EH (cell line): ENCODE measurements around the gene CIROP.

Experiments used
- DNase-seq: peaks from one replicate; pipeline ENCODE4 v3.0.0-alpha.2; 2015; ENCODE audit warnings: low read depth

Gene CIROP

DNA sequence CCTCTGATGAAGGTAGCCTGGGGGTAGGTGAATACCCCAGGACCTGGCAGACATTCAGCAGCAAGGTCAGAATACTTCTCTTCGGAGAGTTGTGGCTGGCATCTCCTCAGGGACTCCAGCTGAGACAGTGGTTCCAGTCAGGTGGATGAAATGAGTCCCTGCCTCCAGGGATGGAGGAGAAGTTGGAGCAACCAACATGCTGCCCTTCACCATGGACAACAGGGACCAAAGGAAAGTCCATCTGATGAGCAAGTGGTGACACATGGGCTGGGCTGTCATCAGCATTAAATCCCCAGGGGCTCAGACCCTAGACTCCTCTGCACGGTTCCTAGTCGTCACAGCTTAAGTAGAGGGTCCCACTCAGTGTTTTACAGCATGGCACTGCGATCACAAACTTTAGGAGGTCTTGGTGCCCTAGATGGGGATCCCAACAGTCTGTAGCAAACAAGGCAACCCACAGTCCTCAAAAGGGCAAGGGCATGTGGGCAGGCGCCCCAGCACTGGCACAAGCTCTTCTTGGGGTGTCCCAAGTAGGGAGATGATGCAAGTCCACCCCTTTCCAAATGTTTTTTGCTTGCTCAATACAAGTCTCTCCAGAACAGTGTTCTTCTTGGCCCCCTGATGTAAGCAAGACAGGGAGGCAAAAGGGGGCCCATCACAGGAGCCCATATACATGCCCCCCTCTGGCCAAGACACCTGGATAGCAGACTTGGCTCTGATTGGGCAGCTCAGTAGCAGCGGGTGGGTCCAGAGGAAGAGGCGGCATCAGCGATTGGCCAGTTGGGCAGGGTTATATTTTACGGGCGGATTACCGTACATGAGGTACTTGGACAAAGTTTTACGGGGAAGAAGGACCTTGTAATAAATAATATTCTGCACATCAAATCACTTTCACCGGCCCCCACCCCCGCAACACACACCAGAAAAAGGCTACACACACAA lies 36.7 kb downstream of the CIROP start:
- DNase-seq: peak; percentile 18

DNA sequence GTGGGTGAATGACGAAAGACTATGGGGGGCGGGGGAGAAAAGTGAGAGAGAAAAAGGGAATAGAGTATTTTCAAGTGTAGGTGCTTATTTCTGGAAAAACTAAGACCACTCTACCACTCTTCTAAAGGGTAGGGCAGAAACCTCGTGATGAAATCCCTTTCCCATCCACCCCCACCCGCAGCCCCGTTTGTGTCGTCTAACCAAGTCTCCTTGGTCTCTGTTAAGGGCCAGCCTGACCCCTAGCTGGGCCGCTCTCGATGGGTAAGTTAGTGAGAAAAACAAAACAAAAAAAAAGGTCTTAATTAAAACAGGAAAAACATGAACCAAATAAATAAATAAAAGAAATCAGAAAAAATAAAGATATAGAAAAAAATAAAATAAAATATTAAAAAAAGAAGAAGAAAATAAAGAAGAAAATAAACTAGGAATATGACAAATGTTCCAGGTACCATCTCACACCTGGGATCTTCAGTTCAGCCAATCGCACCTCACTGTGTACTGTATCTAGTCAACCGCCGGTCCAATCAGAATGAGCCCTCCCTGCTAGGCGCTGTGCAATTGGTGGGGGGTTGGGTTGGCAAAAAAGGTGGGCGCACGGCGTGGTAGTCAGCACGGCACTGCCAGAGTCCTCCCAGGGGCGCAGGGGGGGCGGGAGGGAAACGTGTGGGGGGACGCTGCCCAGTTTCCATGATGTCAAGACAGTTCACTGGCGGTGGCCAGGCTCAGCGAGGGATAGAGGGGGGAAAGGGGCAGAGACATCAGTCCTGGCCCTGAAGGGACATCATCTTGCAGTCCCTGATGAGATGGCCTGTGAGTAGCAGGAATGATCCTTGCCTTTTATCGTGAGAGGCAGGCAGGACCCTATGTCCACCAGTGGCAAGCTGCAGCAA lies 37.7 kb downstream of the CIROP start:
- DNase-seq: no peak

DNA sequence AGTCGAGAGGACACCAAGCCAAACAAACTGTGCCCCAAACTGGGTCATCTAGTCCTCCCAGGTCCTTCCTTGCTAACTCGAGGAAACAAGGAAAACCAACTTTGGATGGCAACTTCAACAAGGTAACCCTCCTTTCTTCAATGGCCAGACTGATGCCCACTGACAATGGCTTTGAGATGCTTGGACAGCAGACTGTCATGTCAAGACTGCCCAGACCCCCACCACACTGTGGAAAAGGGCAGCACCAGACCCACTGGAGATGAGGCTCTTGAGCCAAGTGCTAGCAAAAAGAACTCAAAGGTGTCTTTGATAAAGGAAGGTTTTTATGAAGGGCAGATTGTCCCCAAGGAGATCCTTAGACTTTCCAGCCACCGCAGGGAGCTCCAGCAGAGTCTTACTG lies 38.4 kb downstream of the CIROP start:
- DNase-seq: no peak

DNA sequence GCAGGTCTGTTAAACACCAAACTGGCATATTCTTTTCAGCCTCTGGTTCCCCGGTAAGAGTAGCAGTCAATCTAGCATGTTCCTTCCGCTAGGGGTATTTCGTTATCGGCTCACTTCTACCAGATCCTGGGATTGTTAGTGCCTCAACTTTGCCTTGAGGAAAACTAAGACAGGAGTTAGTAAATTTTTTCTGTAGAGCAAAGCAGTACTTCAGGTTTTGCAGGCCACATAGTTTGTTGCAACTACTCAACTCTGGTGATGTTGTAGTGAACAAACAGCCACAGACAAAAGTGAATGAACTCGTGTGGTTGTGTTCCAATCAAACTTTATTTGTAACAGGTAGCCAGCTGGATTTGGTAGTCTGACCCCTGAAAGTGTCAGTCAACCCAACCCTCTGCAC lies 41.2 kb downstream of the CIROP start:
- no peak for DNase-seq

DNA sequence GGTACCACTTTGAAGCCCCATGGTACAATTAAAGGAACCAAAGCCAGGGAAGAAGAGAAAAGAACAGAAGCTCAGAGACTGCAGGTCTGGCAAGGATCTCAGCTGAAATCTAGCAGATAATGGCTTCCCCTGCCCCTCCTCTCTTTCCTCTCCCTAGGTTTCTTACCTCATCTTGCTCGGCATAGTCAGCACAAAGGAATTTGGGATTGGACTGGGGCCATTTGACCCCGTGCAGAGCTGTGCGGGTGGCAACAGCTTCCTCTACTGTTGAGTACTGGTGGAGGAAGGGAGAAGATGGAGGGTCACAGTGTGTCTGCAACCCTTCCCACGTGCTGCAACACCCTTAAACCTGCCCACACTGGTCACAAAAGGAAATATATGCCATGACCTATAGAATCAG lies 42.8 kb downstream of the CIROP start:
- peak; percentile 97 for DNase-seq

DNA sequence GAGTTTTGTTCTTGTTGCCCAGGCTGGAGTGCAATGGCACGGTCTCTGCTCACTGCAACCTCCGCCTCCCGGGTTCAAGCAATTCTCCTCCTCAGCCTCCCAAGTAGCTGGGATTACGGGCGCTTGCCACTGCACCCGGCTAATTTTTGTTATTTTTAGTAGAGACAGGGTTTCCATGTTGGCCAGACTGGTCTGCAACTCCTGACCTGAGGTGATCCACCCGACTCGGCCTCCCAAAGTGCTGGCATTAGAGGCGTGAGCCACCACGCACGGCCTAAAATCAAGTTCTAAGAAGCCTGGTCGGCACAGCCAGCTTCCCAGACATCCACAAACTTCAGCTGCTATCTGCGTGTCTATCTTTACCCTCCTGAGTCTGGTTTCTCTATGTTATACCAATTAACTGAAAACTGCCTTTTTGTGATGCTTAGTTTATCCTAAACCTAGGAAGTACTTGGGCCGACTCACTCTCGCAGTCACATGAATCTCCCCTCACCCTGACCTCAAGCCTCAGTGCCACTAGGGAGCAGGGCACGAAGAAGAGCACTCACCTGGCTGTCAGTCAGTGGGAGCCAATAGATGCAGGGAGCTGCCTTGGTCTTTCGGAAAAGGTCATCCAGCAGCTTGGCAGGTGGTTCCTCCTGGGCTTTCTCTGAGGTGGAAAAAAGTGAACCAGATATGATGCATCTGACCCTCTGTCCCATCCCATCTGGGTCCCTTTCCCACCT lies 44.1 kb downstream of the CIROP start:
- DNase-seq: no peak

DNA sequence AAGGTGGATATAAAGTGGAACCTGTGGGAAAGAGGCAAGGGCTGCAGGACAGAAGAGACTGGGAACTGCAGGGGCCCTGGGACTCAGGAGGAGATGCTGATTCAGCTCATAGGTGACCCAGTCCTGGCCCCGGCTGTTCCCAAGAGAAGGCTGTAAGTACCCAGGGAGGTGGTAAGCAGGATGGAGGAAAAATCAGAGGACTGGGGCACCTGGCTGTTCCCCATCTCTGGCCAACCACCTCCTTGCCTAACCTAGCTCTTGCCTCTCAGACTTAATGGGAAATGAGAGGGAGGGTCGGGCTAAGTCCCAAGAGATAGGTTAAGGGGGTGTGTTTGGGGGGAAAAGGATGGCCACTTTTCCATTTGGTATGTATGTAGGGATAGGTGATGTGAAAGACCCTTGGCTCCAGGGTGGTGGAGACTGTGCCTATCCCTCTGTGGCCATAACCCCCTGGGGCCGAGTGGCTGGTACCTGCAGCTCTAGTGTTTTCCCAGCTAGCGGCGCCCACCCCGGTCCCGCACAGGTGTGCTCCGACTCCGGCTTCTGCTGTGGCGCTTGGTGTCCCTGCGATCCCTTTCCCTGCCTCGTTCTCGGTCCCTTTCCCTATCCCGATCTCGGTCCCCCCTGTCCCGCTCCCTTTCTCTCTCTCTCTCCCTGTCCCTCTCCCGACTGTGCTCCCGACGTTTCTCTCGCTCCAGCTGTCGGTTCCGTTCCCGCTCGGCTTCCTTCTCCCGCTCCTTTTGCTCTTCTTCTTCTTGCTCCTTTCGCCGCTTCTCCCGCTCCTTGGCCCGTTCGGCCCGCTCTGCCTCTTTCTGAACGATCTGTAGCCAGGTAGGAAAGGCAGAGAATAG lies 45.9 kb downstream of the CIROP start:
- DNase-seq: no peak

DNA sequence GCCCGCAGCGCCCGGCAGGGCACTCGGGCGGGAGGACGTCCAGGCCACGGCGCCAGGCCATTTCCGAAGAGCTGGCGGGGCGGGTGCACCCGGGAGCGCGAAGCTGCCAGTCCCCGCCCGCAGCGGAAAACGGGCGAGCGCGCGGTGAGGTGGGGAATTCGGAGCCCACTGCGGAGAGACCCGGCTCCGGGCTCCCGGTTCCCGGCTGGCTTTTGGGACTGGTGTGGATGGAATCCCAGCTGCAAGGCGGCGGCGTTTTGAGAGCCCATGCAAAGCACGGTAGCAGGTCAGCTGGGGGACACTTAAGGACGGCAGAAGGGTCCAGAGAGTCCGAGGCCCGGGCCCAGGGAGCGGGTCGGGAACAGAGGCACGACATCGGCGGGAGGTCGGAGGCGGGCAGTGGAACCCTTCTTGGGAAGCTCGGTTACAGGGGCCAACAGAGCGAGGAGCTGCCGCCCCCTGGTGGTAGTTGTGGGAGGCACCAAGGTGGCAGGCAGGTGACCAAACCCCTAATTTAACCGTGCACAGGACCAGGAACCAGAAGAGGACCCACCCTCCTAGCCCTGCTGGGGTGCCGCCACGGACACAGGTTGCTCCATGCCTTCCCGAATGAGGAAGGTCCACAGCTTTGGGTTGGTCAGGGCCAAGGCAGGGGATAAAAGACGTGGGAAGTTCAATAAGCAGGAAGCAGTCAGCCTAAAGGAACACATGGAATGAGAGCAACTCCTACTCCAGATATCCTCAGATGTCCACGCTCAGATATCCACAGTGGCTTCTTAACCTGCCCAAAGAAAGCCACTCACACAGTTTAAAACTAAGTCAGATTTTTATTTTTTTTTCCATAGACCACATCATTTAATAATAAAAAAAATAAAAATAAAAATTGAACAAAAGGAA lies 46.8 kb downstream of the CIROP start:
- DNase-seq: peak; percentile 84

DNA sequence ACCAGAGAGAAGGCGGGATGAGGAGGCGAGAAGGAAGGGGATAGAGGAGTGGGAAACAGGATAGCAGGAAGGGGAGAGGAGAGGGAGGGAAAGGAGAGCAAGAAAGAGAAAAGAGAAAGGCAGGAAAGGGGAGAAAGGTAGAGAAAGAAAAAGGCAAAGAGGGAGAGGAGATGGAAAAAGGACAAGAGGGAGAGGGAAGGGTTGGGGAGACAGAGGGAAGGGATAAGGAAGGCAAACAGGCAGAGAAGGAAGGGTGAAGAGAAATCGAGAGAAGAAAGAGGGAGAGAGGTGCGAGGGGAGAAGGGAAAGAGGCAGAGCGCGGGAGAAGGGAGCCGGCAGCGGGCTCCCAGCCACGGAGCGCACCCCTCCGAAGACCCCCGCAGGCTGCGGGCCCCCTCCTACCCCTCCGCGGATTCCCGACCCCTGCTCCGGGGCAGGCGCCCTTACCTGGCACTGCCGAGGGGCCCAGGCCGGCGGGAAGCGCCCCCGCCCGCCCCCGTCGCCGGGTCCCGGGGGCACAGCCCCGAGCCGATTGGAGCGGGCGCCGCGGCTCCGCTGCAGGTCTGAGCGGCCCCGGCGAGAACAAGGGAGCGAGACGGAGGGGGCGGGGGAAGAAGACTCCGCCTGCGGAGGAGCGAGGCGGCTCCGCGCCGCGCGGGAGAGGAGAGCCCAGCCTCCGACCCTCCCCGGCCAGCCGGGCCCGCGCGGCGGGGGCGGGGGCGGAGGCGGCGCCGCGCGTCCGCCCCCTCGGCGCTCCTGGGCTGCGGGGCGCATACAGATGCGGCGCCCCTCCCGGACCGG lies 47.6 kb downstream of the CIROP start, which contains the start of gene CDH24:
Gene CDH24 (minus strand): TSS at position 565 of the 801 bp plus-strand sequence. CDS start 1,787 bp downstream, outside the sequence.
- peak; percentile 80 for DNase-seq

DNA sequence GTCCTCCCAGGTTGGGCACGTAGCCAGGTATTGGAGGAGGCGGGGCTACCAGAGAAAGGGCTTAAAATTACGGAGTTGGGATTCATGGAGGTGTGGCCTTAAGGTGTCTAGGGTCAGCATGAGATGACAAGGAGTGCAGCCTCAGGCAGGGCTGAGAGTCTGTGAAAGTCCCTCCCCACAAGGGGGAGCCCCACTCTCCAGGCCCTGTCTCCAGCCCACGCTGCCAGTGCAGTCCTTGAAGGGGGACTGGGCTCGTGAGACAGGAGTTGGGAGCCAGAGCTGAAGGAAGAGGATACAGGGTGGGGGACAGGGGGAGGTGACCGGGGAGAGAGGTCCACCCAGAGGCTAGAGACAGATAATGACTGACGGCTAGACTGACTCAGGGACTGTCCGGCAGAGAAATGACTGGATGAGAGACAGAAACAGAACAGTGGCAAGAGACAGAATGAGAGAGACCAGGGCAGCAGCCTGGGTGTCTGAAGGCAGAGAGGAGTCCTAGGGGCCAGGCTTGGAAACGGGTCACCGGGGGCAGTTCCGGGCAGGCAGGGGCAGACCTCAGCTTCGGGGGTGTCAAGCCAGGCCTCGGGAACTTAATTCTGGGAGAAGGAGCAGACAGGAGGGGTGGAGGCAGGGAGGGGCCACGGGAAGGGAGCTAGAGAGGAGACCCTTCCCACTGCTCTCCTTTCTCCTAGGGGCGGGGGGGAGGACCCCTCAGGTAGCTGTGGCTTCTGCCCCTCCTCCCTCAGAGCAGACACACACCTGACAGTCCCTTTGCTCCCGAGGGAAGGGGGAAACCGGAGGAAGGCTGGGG lies 48.4 kb downstream of the CIROP start:
- peak; percentile 78 for DNase-seq

DNA sequence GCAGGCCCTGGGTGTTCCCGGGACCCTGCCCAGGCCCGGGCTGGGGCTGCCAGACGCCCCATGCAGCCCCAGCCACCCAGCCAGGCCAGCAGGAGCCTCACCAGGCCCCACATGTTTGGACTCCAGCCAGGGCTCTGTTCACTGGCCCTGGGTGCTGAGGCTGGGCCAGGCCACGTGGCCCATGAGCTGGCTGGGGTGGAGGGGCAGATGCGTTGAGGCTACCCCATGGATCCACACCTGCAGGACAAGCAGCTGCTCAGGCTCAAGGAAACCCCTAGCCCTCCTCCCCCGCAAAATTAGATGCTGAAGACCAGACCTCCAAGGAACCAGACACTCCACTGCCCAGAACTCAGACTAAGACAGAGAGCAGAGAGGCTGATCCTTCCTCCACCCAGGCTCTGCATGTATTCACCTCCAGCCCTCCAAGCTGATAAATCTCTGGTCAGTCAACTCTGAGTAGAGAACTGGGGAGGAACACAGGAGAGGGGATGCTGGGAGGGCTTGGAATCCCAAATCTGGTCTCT lies 49.1 kb downstream of the CIROP start:
- DNase-seq: peak; percentile 46

DNA sequence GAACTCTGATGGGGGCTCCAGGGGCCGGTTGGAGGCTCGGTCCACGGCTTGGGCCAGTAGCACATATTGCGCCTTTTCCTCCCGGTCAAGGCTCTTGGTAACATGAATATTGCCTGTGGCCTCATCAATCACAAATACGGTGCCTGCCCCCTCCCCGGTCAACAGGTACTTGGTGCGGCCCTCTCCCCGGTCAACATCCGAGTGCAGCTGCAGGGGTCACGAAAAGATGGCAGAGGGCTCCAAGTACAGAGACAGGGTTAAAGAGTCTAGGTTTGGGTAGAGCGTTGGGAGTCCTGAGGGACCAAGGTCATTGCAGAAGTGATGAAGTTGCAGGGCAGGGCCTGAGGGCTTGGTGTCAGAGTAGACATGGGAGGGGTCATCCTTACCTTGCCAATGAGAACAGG lies 49.6 kb downstream of the CIROP start:
- no peak for DNase-seq

DNA sequence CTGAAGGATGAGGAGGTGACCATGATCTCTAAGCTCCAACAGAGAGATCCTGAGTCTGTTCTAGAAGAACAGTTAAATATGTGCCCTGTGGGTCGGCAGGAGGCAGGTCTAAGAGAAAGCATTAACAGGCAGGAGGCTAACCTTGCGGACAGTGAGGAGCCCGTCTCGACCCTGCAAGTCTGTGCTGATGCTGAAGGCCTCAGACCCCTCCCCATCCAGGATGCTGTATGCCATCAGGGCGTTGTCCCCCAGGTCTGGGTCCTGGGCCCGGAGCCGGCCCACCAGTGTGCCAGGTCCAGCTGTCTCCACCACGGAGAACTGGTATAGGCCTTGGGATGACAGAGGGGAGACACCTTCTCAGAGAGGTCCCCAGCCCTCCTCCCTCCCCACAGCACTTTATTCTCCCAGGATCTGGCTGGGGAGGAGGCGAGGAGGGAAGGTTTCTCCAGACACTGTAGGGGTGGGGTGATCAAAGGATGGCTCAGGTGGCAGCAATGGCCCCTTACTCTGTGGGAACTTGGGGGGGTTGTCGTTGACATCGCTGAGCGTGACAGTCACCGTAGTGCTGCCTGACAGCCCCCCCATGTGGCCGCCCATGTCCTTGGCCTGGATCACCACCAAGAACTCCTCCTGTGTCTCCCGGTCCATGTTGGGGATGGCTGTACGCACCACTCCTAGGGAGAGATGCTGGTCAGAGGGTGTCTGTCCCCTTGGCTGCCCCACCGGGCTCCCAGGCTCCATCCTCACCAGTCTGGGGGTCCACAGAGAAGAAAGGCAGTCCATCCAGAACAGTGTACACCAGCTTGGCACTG lies 50.6 kb downstream of the CIROP start:
- DNase-seq: peak; percentile 31

DNA sequence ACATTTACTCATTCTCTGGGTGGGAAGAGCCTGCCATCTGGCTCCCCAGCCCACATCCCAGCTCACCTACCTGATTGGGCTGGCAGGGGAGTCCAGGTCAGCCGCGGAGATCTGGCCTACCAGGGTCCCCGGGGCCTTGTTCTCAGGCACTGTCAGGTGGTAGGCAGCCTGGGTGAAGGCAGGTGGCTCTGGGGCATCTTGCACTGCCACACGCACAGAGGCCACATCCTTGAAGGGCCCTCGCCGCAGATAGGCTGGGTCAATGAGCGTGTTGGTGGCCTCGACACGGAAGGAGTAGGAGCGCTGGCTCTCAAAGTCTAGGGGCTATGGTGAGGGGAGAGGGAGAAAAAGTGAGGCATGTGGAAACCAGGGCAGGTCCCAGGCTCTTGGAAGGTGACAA lies 51.4 kb downstream of the CIROP start:
- no peak for DNase-seq

DNA sequence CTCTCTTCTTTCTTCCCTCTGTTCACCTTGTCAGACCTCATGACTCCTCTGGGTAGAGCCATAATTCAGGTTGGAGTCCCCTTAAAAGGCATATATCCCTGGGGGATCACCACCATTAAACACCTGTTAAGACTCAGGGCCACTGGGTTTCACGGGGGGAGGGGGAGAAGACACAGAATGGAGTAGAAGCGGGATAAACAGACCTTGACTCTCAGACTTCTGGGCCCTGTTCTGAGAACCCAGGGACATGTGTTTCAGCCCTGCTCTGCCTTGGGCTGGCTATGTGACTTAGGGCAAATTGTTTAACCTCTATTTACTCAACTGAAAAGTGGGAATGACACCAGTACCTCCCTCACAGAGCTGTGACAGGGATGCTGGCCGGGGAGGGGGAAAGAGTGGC lies 52.1 kb downstream of the CIROP start:
- DNase-seq: no peak

DNA sequence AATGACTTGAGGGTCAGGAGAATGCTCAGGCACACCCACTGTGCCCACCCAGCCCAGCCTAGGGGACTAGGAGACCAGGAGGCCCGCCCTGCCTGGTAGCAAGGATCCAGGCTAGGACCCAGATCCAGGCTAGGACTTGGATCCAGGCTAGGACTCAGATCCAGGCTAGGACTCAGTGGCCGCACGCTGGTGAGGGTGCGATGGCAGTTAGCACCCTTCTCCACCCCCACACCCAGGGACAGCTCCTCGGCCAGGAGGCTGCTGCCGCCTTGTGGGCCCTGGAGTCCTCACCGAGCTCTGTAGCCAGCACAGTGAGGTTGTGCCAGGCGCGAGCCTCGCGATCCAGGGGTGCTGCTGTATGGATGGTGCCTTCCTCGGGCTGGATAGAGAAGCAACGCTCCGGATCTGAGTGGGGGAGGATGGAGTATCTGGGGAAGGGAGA lies 52.6 kb downstream of the CIROP start:
- no peak for DNase-seq
